Iris pigment epithelial cell (primary cell): ENCODE measurements around the gene CHORDC1.
"Not testable (repeated sequence)": the region's sequence is repeated elsewhere in the genome, so short reads cannot be mapped to it uniquely, and the experiment has no call there.

Experiments
- DNase-seq: peaks from one replicate; pipeline ENCODE4 v3.0.0-alpha.2; 2011; ENCODE audit warnings: low read depth

CHORDC1 gene

DNA sequence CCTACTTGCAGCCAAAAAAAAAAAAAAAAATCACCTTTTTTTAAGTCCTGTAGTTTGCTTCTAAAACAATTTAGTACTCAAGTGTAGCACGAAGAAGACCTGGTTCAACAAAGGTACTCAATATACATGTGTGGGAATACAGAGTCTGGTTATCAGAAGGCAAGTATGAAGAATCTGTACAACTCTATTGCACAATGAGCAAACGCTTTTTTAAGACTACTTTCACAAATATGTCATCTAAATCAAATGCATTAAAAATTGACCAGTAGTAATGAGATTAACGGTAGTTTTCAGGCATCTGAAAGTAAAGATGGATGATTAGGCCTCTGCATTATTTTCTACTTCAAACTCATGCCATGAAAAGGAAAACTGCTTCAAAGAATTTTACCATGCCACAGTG is 9.5 kb downstream of the CHORDC1 start:
- peak; percentile 15 for DNase-seq

GRCh38 chr11:90208857-90209256 is 14.0 kb downstream of the CHORDC1 start:
- no peak for DNase-seq

DNA sequence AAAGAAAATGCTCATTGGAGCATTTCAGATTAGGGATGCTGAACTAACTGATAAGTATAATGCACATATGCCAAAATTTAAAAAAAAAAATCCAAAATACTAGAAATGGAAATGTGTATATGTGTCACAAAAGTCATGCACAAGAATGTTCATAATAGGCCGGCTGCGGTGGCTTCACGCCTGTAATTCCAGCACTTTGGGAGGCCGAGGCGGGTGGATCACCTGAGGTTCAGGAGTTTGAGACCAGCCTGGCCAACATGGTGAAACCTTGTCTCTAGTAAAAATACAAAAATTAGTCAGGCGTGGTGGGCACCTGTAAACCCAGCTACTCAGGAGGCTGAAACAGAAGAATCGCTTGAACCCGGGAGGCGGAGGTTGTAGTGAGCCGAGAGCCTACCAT is 14.9 kb downstream of the CHORDC1 start:
- not testable (repeated sequence) for DNase-seq

DNA sequence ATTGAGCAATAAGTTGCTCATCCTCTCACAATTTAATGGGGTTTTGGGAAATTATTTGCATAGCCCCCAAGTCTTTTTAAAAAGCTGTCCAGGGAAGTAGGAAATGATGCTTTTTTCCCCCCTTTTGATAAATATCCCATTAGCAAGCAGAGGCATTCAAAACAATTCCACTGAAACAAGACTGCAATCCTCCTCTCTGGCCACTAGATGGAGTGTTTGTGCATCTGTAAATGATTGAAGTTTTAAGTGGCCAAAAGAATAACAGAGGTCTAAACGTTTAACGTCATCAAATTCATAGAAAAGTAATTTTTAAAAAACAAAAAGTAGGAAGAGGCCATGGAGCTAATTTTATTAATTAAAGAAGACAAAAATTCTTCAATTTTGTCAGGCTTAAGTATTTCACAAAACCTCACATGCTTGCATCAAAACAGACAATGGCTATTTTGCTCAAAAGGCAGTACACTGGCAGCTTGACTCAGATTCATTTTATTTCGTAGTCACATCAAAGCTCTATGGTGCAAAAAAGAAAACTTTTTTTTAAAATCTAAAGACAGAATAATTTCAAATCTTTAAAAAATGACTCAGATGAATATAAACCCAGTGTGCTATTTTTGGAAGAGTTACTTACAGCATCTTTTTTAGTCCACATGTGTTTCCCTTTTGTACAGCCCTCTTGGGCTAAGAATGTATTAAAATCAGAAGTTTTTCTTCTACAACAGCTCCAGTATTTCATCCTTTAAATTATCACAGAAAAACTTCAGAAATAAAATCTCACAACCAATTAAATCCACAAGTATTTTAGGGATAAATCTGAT is 17.8 kb downstream of the CHORDC1 start:
- DNase-seq, result peak; percentile 60

GRCh38 chr11:90204407-90204806 is 18.4 kb downstream of the CHORDC1 start:
- no peak for DNase-seq

DNA sequence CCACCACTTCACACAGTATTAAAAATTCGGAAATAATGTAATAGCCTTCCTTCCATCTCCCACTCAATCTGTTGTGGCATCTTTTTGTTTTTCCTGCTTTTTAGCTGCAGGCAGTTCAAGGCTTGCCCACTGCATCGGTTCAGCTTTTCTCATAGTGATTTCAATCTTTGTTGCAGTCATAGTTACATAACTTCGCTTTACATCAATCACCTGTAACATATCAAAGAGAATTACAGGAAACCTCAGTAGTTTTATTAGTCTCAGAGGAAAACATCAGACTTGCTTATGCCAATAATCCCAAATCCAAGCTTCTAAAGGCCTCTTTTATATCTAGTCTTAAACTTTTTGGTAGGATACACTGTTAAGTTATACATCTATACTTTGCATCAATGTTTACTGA is 20.5 kb downstream of the CHORDC1 start:
- DNase-seq, result no peak

- no peak for DNase-seq
Observed at GRCh38 chr11:90197377-90197776, 25.5 kb downstream of the CHORDC1 start.

- DNase-seq, result no peak
Observed at GRCh38 chr11:90192869-90193582, 29.8 kb downstream of the CHORDC1 start.

- no peak for DNase-seq
Observed at GRCh38 chr11:90189011-90189410, 33.8 kb downstream of the CHORDC1 start.

DNA sequence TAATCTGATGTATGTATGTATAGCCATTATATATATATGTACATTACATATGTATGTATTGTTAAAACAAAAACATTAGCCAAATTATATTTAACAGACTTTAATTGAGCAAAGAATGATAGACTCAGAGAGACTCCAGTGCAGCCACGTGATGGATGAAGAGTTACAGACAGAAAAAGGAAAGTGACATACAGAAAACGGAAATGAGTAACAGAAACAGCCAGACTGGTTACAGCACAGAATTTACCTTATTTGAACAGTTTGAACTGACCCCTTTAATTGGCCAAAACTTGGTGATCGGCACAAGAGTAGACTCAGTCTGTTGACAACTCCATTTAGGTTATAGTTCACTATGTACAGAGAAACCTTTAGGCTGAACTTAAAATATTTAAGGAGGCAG is 35.0 kb downstream of the CHORDC1 start:
- no peak for DNase-seq

DNA sequence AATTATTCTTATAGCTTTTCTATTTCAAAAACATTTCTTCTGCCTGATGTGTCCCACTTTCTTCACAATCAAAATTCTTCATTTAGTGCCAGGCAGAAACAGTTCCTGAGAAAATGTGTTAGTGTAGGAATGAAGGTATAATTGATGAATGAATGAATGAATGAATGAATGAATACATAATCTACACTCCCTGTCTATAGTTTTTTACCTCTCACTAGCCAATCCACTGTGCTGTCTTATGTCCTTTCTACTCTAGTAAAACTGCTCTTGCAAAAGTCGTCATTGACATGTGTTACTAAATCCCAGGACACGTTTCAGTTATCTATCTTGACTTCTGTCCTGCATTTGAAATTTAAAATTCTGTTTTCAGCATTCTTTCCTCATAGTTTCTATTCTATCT is 42.9 kb downstream of the CHORDC1 start:
- DNase-seq, result no peak

DNA sequence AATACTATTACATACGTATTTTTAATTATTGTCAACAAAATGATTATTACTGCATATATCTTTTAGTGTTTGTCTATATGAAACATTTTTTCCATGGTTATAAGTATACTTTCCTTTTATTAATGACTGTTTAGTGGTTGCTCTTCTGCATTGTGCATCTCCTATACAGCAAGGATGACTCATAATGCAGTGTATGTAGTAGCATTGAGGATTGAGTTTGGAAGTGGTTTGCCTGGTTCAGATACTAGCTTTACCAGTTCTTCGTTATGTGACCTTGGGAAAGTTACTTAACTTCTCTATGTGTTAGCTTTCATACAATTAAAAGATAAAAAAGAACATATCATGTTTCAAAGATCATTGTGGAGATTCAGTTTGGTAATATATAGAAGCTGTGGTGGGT is 44.1 kb downstream of the CHORDC1 start:
- no peak for DNase-seq

DNA sequence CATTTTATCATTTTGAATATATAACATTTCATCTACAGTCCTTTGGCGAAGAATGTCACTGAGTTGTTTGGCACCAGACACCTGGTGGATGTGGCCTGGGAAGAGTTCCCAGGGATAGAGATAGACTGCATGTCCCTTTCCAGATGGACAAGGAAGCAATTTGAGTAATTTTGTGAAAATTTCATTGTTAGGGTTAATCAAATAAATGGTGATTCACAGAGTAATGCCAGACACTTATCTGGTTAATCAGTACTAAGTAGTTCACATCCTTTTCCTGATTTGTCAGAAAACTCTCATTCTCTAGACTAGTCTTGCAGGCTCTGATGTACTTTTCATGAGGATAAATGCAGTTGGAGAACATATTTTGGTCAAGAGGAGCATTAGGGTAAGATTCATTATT is 46.8 kb downstream of the CHORDC1 start:
- no peak for DNase-seq

- DNase-seq, result no peak
Observed at GRCh38 chr11:90171359-90171758, 51.5 kb downstream of the CHORDC1 start.

DNA sequence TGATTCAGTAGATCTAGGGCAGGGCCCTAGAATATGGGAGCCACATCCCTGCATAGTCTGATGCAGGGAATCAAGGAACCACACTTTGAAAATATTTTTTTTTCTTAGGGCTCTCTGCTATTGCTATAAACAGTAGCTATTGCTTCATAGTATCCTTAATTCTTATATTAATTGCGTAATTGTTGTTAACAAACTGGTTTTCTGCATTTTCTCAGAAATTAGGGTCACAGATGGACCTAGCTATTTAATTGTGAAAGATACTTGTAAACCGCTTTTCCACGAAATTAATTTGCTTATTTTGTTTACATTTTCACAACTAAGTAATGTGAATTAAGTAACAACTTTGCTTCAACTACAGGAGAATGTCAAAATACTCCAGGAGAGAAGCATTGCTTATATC is 54.3 kb downstream of the CHORDC1 start:
- DNase-seq, result no peak

- not testable (repeated sequence) for DNase-seq
Observed at GRCh38 chr11:90167704-90168103, 55.1 kb downstream of the CHORDC1 start.

- not testable (repeated sequence) for DNase-seq
Observed at GRCh38 chr11:90166982-90167573, 55.8 kb downstream of the CHORDC1 start.
